SU-DHL-6 (cell line): Measurements from ENCODE around the gene REXO2.

ENCODE experiments used
- EZH2phosphoT487 ChIP-seq: fragments of 200-600 bp; sonication (generic), shearing (Covaris generic); conservative IDR thresholded peaks from 2 replicates; pipeline ENCODE4 v1.6.1; 2018; ENCODE audit warnings: mild to moderate bottlenecking, antibody characterized with exemption, low read length, moderate library complexity, mixed read lengths
- TF ChIP-seq, protein P1 (sequence below): fragments of 200-600 bp; sonication (generic); IDR thresholded peaks from one replicate; pipeline ENCODE4 v1.5.1; 2017; ENCODE audit warnings: antibody characterized with exemption, mild to moderate bottlenecking, low read length, moderate library complexity; ENCODE audit not compliant: insufficient read depth, poor library complexity, severe bottlenecking

DNA sequence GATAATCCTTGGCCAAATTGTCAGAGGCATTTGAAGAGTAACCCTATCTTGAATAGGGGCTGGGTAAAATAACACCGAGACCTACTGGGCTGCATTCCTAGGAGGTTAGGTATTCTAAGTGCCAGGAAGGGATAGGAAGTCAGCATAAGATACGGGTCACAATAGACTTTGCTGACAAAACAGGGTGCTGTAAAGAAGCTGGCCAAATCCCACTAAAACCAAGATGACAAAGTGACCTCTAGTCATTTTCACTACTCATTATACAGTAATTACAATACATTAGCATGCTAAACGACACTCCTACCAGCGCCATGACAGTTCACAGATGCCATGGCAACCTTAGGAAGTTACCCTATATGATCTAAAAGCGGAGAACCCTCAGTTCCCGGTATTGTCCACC, 964 bp upstream of the REXO2 start:
- TF ChIP-seq, protein P1, sequence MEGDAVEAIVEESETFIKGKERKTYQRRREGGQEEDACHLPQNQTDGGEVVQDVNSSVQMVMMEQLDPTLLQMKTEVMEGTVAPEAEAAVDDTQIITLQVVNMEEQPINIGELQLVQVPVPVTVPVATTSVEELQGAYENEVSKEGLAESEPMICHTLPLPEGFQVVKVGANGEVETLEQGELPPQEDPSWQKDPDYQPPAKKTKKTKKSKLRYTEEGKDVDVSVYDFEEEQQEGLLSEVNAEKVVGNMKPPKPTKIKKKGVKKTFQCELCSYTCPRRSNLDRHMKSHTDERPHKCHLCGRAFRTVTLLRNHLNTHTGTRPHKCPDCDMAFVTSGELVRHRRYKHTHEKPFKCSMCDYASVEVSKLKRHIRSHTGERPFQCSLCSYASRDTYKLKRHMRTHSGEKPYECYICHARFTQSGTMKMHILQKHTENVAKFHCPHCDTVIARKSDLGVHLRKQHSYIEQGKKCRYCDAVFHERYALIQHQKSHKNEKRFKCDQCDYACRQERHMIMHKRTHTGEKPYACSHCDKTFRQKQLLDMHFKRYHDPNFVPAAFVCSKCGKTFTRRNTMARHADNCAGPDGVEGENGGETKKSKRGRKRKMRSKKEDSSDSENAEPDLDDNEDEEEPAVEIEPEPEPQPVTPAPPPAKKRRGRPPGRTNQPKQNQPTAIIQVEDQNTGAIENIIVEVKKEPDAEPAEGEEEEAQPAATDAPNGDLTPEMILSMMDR = no peak
- no peak for TF ChIP-seq EZH2phosphoT487
